Heart right ventricle (tissue), 16 donors: ENCODE results near the gene FXYD3. TPM values are rescaled to one million over a fixed set of nuclear protein-coding genes. Genes with fewer than 3 reads are reported as not detected.
A peak's percentile ranks its signal among the peaks of the same experiment; 100 is the strongest.

Experiments
- ATAC-seq, 8 donors: fragments of 200-7000 bp; cut with Tn5 transposase; one replicate each; pipeline ENCODE4 v1.9.1; 2020; ENCODE audit warnings: mild to moderate bottlenecking in 8 of 8, moderate library complexity in 8 of 8, moderate number of reproducible peaks in 1 of 8
- DNase-seq, 2 donors: peaks; one replicate each; pipeline ENCODE4 v3.0.0-alpha.2; 2020
- H3K27ac ChIP-seq, 10 donors: fragments of 200-600 bp; sonication (generic) in 2 of 10; one replicate each; pipeline versions ENCODE4 v1.5.0 to v1.8.0; 2020 to 2022; ENCODE audit warnings: mild to moderate bottlenecking in 3 of 10
- H3K27me3 ChIP-seq, 7 donors: fragments of 200-600 bp; one replicate each; pipeline ENCODE4 v1.8.0; 2021 to 2022; ENCODE audit warnings: mild to moderate bottlenecking in 2 of 7
- H3K36me3 ChIP-seq, 9 donors: fragments of 200-600 bp; sonication (generic) in 1 of 9; one replicate each; pipeline versions ENCODE4 v1.5.0 to v1.8.0; 2020 to 2022; ENCODE audit warnings: mild to moderate bottlenecking in 2 of 9
- H3K4me1 ChIP-seq, 9 donors: fragments of 200-600 bp; sonication (generic) in 1 of 9; one replicate each; pipeline versions ENCODE4 v1.5.0 to v1.8.0; 2020 to 2022; ENCODE audit warnings: mild to moderate bottlenecking in 4 of 9
- H3K4me3 ChIP-seq, 10 donors: fragments of 200-600 bp; sonication (generic) in 2 of 10; one replicate each; pipeline versions ENCODE4 v1.5.0 to v1.8.0; 2020 to 2022; ENCODE audit warnings: mild to moderate bottlenecking in 7 of 10, moderate library complexity in 2 of 10
- H3K9me3 ChIP-seq, 11 donors: fragments of 200-600 bp in 10 of 11; sonication (generic) in 2 of 11; one replicate each; pipeline versions ENCODE4 v1.5.0 to v1.8.0; 2013 to 2022; ENCODE audit warnings: mild to moderate bottlenecking in 2 of 11, control low read depth in 1 of 11, moderate library complexity in 1 of 11
- WGBS, 2 donors: extraction: QIAGEN DNeasy Blood & Tissue Kit; methylation state at CpG; one replicate each; pipeline ENCODE4 v1.1.7; 2013; ENCODE audit warnings: inconsistent platforms in 1 of 2; 5-methylcytosine and 5-hydroxymethylcytosine counted together
- intact Hi-C, 10 donors: fragments of 100-400 bp; cut with DNase I; formaldehyde crosslinking; loops; one replicate each; pipeline versions ENCODE4 v1.11.1 to v1.14.2; 2022
- polyA plus RNA-seq, 2 donors: library from polyadenylated mRNA; stranded (reverse); fragments of 200-250 nt; gene quantifications; one replicate each; pipeline ENCODE4 v1.2.3, GENCODE V29; 2013
- total RNA-seq, 10 donors: library from RNA; stranded (reverse); fragmentation: NEBNext Ultra II Directional in 3 of 10; extraction: Animal tissue kit (Norgen Biotek cat#: 25700) in 3 of 10; gene quantifications; one replicate each; pipeline versions ENCODE4 v1.2.1 to v1.2.4, GENCODE V29; 2021 to 2023
- TF ChIP-seq, protein P1 (sequence below), 9 donors: fragments of 200-600 bp; sonication (generic) in 2 of 9; IDR thresholded peaks; one replicate each; pipeline versions ENCODE4 v1.5.0 to v1.8.0; 2021 to 2022; ENCODE audit warnings: antibody characterized with exemption in 9 of 9, mild to moderate bottlenecking in 5 of 9, moderate library complexity in 1 of 9
- donor health status: Arrhythmogenic right ventricular cardiomyopathy.
- donor health status: ischemic (EF 13 %, LVEDD 7.1; RV severe dilation, severe dysfunction).
- donor health status: healthy with polysubstance abuse.
- donor health status: DM: no; HTN: yes; CAD: no.
- donor health status: DM: no; HTN: no; CAD: no.
- donor health status: ischemic (EF 25% LVEDD 6.9; RV normal size, moderate dysfunction).
- donor health status: ischemic (EF 25% LVEDD 5.7; RV mildly dilated, moderate dysfunction).
- donor health status: healthy.
- donor health status: DM: yes; HTN: yes; CAD: no.
- donor health status: Ischemic cardiomyopathy.
- donor health status: ischemic (EF 35%, LVEDD 5.7; RV mildly dilated, moderate dysfunction).
- donor health status: nonischemic (EF 11% LVEDD 7.7; RV severe dilation, severe dysfunction).
- donor health status: DM: yes; HTN: yes; CAD: no.
- donor health status: PGD.
- donor health status: ischemic (EF 29% LVEDD 5.4; RV normal size, mild dysfunction).
- donor health status: nonischemic (EF 23%, LVEDD 6.1; RV moderate dilation, normal function).

Gene FXYD3
- total and polyA plus RNA-seq, 12 donors = 0.51 to 2.7 (median 0.78) TPM; not detected in 3

DNA sequence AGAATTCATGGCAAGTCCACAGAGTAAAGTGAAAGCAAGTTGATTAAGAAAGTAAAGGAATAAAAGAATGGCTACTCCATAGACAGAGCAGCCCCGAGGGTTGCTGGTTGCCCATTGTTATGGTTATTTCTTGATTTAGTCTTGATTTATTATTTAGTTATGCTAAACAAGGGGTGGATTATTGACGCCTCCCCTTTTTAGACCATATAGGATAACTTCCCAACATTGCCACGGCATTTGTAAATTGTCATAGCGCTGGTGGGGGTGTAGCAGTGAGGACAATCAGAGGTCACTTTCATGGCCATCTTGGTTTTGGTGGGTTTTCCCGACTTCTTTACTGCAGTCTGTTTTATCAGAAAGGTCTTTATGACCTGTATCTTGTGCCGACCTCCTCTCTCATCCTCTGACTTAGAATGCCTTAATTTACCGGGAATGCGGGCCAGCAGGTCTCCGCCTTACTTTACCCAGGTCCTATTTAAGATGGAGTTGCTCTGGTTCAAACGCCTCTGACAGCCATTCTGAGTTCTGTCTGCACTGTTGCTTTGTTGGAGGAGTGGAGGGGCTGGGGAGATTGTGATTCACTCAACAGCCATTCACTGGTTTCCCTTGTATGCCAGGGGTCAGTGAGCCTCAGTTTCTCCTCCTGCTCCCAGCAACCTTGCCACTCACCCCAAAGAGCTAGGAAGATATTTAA is 46.5 kb upstream of the FXYD3 start:
- H3K4me3 ChIP-seq = no peak overlapping the region
- 82 to 89% methylated on average over 10 of the region's 10 CpGs for WGBS, 2 donors
- intact Hi-C loops = loop anchor here in 5 of 10 donors (5.0 to 10.0 kb wide), 4 partner anchors 63 to 73 kb away; partner anchors contain the start of genes FXYD1 (in 3 of the 5), LGI4 (in 3 of the 5) and FXYD7 (in 1 of the 5)
- TF ChIP-seq, protein P1, sequence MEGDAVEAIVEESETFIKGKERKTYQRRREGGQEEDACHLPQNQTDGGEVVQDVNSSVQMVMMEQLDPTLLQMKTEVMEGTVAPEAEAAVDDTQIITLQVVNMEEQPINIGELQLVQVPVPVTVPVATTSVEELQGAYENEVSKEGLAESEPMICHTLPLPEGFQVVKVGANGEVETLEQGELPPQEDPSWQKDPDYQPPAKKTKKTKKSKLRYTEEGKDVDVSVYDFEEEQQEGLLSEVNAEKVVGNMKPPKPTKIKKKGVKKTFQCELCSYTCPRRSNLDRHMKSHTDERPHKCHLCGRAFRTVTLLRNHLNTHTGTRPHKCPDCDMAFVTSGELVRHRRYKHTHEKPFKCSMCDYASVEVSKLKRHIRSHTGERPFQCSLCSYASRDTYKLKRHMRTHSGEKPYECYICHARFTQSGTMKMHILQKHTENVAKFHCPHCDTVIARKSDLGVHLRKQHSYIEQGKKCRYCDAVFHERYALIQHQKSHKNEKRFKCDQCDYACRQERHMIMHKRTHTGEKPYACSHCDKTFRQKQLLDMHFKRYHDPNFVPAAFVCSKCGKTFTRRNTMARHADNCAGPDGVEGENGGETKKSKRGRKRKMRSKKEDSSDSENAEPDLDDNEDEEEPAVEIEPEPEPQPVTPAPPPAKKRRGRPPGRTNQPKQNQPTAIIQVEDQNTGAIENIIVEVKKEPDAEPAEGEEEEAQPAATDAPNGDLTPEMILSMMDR (IDR thresholded peaks at IDR 0.05) = no peak
- no peaks in the 10 kb centered on the region for H3K36me3 ChIP-seq
- no peak overlapping the region for H3K27ac ChIP-seq
- DNase-seq (no peak), ATAC-seq (no peak)
- peaks cover 0 to 13% (median 6%) of the 10 kb centered on the region in 11 donors for H3K9me3 ChIP-seq
- peaks cover 0 to 7% (median 0%) of the 10 kb centered on the region in 9 donors for H3K4me1 ChIP-seq
- H3K27me3 ChIP-seq = peaks cover 0 to 9% (median 0%) of the 10 kb centered on the region in 7 donors

DNA sequence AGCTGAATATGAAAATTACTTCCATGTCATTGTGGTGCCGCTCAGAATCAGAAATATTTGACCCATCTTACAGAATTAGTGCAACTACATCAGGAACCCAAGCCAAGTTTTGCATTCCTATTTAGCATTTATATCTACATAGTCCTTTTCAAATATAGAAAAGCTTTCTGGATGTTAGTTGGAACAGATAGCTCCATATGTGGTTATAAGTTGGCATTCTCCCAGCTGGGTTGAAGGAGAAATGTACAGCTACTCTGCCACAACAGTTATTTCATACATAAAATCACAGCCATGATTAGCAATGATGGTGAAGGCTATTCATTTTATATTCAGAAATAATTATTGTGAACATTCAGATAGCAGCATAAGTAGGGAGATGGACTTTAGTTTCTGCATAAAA is 45.9 kb upstream of the FXYD3 start:
- H3K27ac ChIP-seq = no peak overlapping the region
- WGBS, 2 donors = 64 to 88% methylated on average over 1 of the region's 1 CpG
- DNase-seq = no peak
- intact Hi-C loops = loop anchor here in 5 of 10 donors (5.0 to 10.0 kb wide), 4 partner anchors 63 to 73 kb away; partner anchors contain the start of genes FXYD1 (in 3 of the 5), LGI4 (in 3 of the 5) and FXYD7 (in 1 of the 5)
- peaks cover 0 to 9% (median 0%) of the 10 kb centered on the region in 7 donors for H3K27me3 ChIP-seq
- peaks cover 0 to 7% (median 0%) of the 10 kb centered on the region in 9 donors for H3K4me1 ChIP-seq
- H3K9me3 ChIP-seq = peaks cover 0 to 13% (median 6%) of the 10 kb centered on the region in 11 donors
- no peak overlapping the region for H3K4me3 ChIP-seq
- no peak for ATAC-seq
- TF ChIP-seq, protein P1 (IDR thresholded peaks at IDR 0.05) = no peak
- no peaks in the 10 kb centered on the region for H3K36me3 ChIP-seq

DNA sequence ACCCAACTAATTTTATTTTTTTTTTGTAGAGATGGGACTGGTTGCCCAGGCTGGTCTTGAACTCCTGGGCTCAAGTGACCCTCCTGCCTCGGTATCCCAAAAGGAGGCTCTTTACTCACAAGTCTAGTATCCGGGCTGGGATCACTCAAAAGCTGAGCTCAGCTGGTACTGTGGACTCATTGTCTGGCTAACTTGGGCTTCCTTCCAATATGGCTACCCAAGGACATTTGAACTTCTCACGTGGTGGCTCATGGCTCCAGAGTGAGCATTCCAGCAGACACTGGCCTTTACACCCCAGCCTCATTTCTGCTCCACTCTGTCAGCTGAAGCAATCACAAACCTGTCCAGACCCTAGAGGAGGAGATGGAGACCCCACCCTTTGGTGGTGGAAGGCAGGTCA is 45.2 kb upstream of the FXYD3 start:
- ATAC-seq (no peak), DNase-seq (no peak)
- Histone ChIP-seq H3K27me3 (peaks cover 0 to 9% (median 0%) of the 10 kb centered on the region in 7 donors), H3K4me1 (peaks cover 0 to 7% (median 0%) of the 10 kb centered on the region in 9 donors), H3K4me3 (no peak overlapping the region), H3K36me3 (no peaks in the 10 kb centered on the region), H3K27ac (no peak overlapping the region), H3K9me3 (peaks cover 0 to 13% (median 6%) of the 10 kb centered on the region in 11 donors)
- TF ChIP-seq, protein P1 (IDR thresholded peaks at IDR 0.05) = no peak
- intact Hi-C loops = no loop called here
- WGBS, 2 donors = 83 to 88% methylated on average over 3 of the region's 3 CpGs

DNA sequence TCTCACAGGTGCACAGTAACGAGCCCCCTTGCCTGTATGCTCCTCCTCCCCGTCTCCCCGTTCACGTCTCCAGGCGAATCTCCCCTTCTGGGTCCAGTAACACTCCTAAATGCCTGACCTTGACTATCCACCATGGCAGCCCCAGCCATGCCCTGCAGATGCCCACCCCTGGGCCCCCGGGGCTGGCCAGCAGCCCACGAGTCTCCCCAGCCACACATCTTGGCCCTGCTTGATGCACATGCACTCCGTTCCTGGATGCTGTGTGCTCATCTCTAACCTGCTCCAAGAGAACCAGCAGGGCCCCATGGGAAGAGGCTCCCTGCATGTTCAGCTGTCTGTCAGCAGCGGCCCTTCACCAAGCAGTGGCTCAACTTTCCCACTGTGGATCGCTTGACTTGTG is 42.1 kb upstream of the FXYD3 start:
- H3K4me1 ChIP-seq = no peaks in the 10 kb centered on the region
- ATAC-seq = peak in 1 of 8 donors; percentile 20
- peaks cover 0 to 11% (median 6%) of the 10 kb centered on the region in 11 donors for H3K9me3 ChIP-seq
- H3K4me3 ChIP-seq = no peak overlapping the region
- no peak overlapping the region for H3K27ac ChIP-seq
- peaks cover 0 to 7% (median 0%) of the 10 kb centered on the region in 7 donors for H3K27me3 ChIP-seq
- TF ChIP-seq, protein P1 (IDR thresholded peaks at IDR 0.05) = no peak
- intact Hi-C loops = no loop called here
- WGBS, 2 donors = 69 to 70% methylated on average over 10 of the region's 10 CpGs
- no peak for DNase-seq
- no peaks in the 10 kb centered on the region for H3K36me3 ChIP-seq
